HCT116 (cell line): ENCODE results near the gene TCP1. TPM values are rescaled to one million over a fixed set of nuclear protein-coding genes. Genes with fewer than 3 reads are reported as not detected.

Source experiments
- ATAC-seq: fragments of 200-7000 bp; cut with Tn5 transposase; 2 replicates; pipeline ENCODE4 v1.9.1; 2020; ENCODE audit warnings: mild to moderate bottlenecking, moderate library complexity
- BruUV-seq: library from RNA; stranded (reverse); fragments of 400-500 nt; replicated peaks from 2 replicates; lab custom pipeline; 2021; lab: Mats Ljungman, UMichigan
- CTCF ChIA-PET: fragments of 300-600 bp; sonication (Branson Sonifier 250); formaldehyde crosslinking; loops from one replicate; lab custom pipeline; 2021; ENCODE audit warnings: antibody characterized with exemption; lab: Charles Lee
- POLR2A ChIA-PET: fragments of 300-600, 350-600 bp; sonication (Branson Sonifier 250); formaldehyde crosslinking; loops from one replicate; lab custom pipeline; 2021; ENCODE audit warnings: antibody characterized with exemption; lab: Charles Lee
- RAD21 ChIA-PET, 2 experiments: fragments of 300-600 bp; sonication (Branson Sonifier 250); formaldehyde crosslinking; loops; one replicate each; lab custom pipeline; 2023; ENCODE audit warnings: low total read pairs in 2 of 2; ENCODE audit not compliant: uncharacterized antibody in 2 of 2, unreplicated experiment in 2 of 2, low non-redundant PET in 1 of 2; lab: Charles Lee
- DNase-seq: peaks from one replicate; pipeline ENCODE4 v3.0.0-alpha.2; 2010; ENCODE audit warnings: low read depth, low spot score
- H2AFZ ChIP-seq: fragments of 200-600 bp; shearing (Covaris generic), sonication (generic); 2 replicates; pipeline ENCODE4 v1.6.1; 2017; ENCODE audit warnings: low read depth, mixed run types, mixed read lengths, antibody characterized with exemption, low read length; ENCODE audit not compliant: poor library complexity, severe bottlenecking
- H3K27ac ChIP-seq: 2 replicates; pipeline ENCODE4 v1.5.1; 2012; ENCODE audit warnings: low read depth, low read length
- H3K27me3 ChIP-seq: fragments of 200-600 bp; sonication (generic); 2 replicates; pipeline ENCODE4 v1.6.1; 2016; ENCODE audit warnings: mixed run types, low read length, mixed read lengths; ENCODE audit not compliant: insufficient read depth
- H3K36me3 ChIP-seq, 2 experiments: fragments of 200-500 bp in 1 of 2; fragments of 200-600 bp in 1 of 2; sonication (Bioruptor generic) in 1 of 2; sonication (generic) in 1 of 2; 2 replicates each; pipeline versions ENCODE4 v1.5.1 to v1.6.1; 2014 to 2016; ENCODE audit warnings: low read length in 2 of 2, inconsistent platforms in 1 of 2, mixed read lengths in 1 of 2, mixed run types in 1 of 2; ENCODE audit not compliant: insufficient read depth in 2 of 2, control insufficient read depth in 1 of 2
- H3K4me1 ChIP-seq, 2 experiments: fragments of 200-600 bp in 1 of 2; sonication (generic) in 1 of 2; 2 replicates each; pipeline versions ENCODE4 v1.5.1 to v1.6.1; 2012 to 2017; ENCODE audit warnings: low read length in 2 of 2, inconsistent platforms in 1 of 2, mild to moderate bottlenecking in 1 of 2, mixed read lengths in 1 of 2, mixed run types in 1 of 2, moderate library complexity in 1 of 2; ENCODE audit not compliant: insufficient read depth in 2 of 2, control insufficient read depth in 1 of 2
- H3K4me2 ChIP-seq: fragments of 200-600 bp; sonication (generic); 2 replicates; pipeline ENCODE4 v1.6.1; 2017; ENCODE audit warnings: mixed run types, low read length, mixed read lengths
- H3K4me3 ChIP-seq, 2 experiments: fragments of 200-600 bp in 1 of 2; sonication (generic) in 1 of 2; replicated peaks in 1 of 2; 2 replicates each; pipeline ENCODE4 v1.5.1; 2011 to 2016; ENCODE audit warnings: low read length in 2 of 2, control low read depth in 1 of 2, low read depth in 1 of 2, mild to moderate bottlenecking in 1 of 2, mixed read lengths in 1 of 2, mixed run types in 1 of 2
- H3K79me2 ChIP-seq: fragments of 200-600 bp; sonication (generic); 2 replicates; pipeline ENCODE4 v1.6.1; 2017; ENCODE audit warnings: mild to moderate bottlenecking, mixed run types, low read length, moderate library complexity, mixed read lengths; ENCODE audit not compliant: insufficient read depth
- H3K9ac ChIP-seq: fragments of 200-600 bp; sonication (generic); 2 replicates; pipeline ENCODE4 v1.6.1; 2016; ENCODE audit warnings: low read length, mixed read lengths
- H3K9me2 ChIP-seq: fragments of 200-600 bp; sonication (generic), shearing (Covaris generic); 2 replicates; pipeline ENCODE4 v1.6.1; 2017; ENCODE audit warnings: mixed run types, mild to moderate bottlenecking, moderate library complexity; ENCODE audit not compliant: insufficient read depth
- H3K9me3 ChIP-seq, 2 experiments: fragments of 200-500 bp in 1 of 2; fragments of 200-600 bp in 1 of 2; sonication (Bioruptor generic) in 1 of 2; sonication (generic) in 1 of 2; 2 replicates each; pipeline ENCODE4 v1.6.1; 2014 to 2017; ENCODE audit warnings: low read length in 2 of 2, mixed read lengths in 2 of 2, inconsistent platforms in 1 of 2, low read depth in 1 of 2, mild to moderate bottlenecking in 1 of 2, mixed run types in 1 of 2, moderate library complexity in 1 of 2; ENCODE audit not compliant: control insufficient read depth in 1 of 2, insufficient read depth in 1 of 2
- H4K20me1 ChIP-seq: fragments of 200-600 bp; sonication (generic), shearing (Covaris generic); 2 replicates; pipeline ENCODE4 v1.6.1; 2017; ENCODE audit warnings: mixed run types, mild to moderate bottlenecking, moderate library complexity; ENCODE audit not compliant: insufficient read depth
- CBX3 ChIP-seq: IDR thresholded peaks from 2 replicates; pipeline ENCODE4 v1.6.1; 2012; ENCODE audit warnings: low read depth
- EGR1 ChIP-seq: IDR thresholded peaks from 2 replicates; pipeline ENCODE4 v1.6.1; 2012; ENCODE audit warnings: low read depth
- ELF1 ChIP-seq: IDR thresholded peaks from 2 replicates; pipeline ENCODE4 v1.6.1; 2012; ENCODE audit warnings: low read depth, borderline replicate concordance
- EZH2 ChIP-seq: fragments of 200-600 bp; sonication (generic); IDR thresholded peaks from 2 replicates; pipeline ENCODE4 v1.6.1; 2017; ENCODE audit warnings: antibody characterized with exemption, mixed run types
- SP1 ChIP-seq: IDR thresholded peaks from 2 replicates; pipeline ENCODE4 v1.6.1; 2012; ENCODE audit warnings: low read depth
- TCF7L2 ChIP-seq: IDR thresholded peaks from 2 replicates; pipeline ENCODE4 v1.7.0; 2011; ENCODE audit warnings: borderline replicate concordance, inconsistent platforms; ENCODE audit not compliant: insufficient read depth, insufficient read length; ENCODE audit errors: extremely low read depth
- ZBTB33 ChIP-seq: IDR thresholded peaks from 2 replicates; pipeline ENCODE4 v1.6.1; 2011; ENCODE audit warnings: mild to moderate bottlenecking, low read length, moderate library complexity; ENCODE audit not compliant: insufficient replicate concordance; ENCODE audit errors: extremely low read depth
- intact Hi-C: fragments of 100-400 bp; cut with micrococcal nuclease; formaldehyde crosslinking; loops from 2 replicates; pipeline ENCODE4 v1.10.0; 2022
- total RNA-seq: library from RNA; stranded (reverse); gene quantifications from one replicate; pipeline ENCODE4 v1.2.1, GENCODE V29; 2021; ENCODE audit not compliant: unreplicated experiment
- TF ChIP-seq, protein P1 (sequence below): IDR thresholded peaks from 2 replicates; pipeline ENCODE4 v1.6.1; 2012
- TF ChIP-seq, protein P2 (sequence below): IDR thresholded peaks from 2 replicates; pipeline ENCODE4 v1.6.1; 2012; ENCODE audit warnings: low read depth

The TCP1 gene
- total RNA-seq, 1 experiment from 2014 or later: 447 TPM

GRCh38 chr6:159766906-159767305 is 22.5 kb downstream of the TCP1 start:
- TF ChIP-seq ELF1: no peak
- no peak for TF ChIP-seq EZH2
- no peak for TF ChIP-seq TCF7L2
- TF ChIP-seq SP1: no peak
- TF ChIP-seq, protein P1, sequence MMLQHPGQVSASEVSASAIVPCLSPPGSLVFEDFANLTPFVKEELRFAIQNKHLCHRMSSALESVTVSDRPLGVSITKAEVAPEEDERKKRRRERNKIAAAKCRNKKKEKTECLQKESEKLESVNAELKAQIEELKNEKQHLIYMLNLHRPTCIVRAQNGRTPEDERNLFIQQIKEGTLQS: no peak
- TF ChIP-seq EGR1: no peak
- ChIA-PET POLR2A (no interaction called here), RAD21 (no interaction called here), CTCF (no interaction called here)
- no peaks in the 10 kb centered on the region for H3K9me3 ChIP-seq
- H3K27ac ChIP-seq: no peak overlapping the region
- H4K20me1 ChIP-seq: no peaks in the 10 kb centered on the region
- no peak for DNase-seq
- intact Hi-C loops: no loop called here
- no peak overlapping the region for H3K4me2 ChIP-seq
- H3K9ac ChIP-seq: no peak overlapping the region
- peaks cover 0 to 9% of the 10 kb centered on the region in 2 experiments; a peak in 1 of 4 replicates for H3K4me1 ChIP-seq
- peaks cover 9% of the 10 kb centered on the region; the same call in 1 of the 2 replicates for H3K79me2 ChIP-seq
- no peaks in the 10 kb centered on the region for H3K27me3 ChIP-seq
- peaks cover 7 to 12% of the 10 kb centered on the region in 2 experiments; a peak in 3 of 4 replicates for H3K36me3 ChIP-seq
- no TSS peak for BruUV-seq
- H3K9me2 ChIP-seq: no peaks in the 10 kb centered on the region
- H3K4me3 ChIP-seq: no peak overlapping the region
- H2AFZ ChIP-seq: no peak overlapping the region
- ATAC-seq: no peak

GRCh38 chr6:159762681-159763293 is 26.6 kb downstream of the TCP1 start:
- no peak overlapping the region for H2AFZ ChIP-seq
- TF ChIP-seq ZBTB33 (no peak), CBX3 (no peak)
- TF ChIP-seq, protein P2, sequence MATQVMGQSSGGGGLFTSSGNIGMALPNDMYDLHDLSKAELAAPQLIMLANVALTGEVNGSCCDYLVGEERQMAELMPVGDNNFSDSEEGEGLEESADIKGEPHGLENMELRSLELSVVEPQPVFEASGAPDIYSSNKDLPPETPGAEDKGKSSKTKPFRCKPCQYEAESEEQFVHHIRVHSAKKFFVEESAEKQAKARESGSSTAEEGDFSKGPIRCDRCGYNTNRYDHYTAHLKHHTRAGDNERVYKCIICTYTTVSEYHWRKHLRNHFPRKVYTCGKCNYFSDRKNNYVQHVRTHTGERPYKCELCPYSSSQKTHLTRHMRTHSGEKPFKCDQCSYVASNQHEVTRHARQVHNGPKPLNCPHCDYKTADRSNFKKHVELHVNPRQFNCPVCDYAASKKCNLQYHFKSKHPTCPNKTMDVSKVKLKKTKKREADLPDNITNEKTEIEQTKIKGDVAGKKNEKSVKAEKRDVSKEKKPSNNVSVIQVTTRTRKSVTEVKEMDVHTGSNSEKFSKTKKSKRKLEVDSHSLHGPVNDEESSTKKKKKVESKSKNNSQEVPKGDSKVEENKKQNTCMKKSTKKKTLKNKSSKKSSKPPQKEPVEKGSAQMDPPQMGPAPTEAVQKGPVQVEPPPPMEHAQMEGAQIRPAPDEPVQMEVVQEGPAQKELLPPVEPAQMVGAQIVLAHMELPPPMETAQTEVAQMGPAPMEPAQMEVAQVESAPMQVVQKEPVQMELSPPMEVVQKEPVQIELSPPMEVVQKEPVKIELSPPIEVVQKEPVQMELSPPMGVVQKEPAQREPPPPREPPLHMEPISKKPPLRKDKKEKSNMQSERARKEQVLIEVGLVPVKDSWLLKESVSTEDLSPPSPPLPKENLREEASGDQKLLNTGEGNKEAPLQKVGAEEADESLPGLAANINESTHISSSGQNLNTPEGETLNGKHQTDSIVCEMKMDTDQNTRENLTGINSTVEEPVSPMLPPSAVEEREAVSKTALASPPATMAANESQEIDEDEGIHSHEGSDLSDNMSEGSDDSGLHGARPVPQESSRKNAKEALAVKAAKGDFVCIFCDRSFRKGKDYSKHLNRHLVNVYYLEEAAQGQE: no peak
- TF ChIP-seq, all 23 proteins: peak for 0
- Histone ChIP-seq H3K4me2 (peak overlapping the region; percentile 96), H4K20me1 (no peaks in the 10 kb centered on the region), H3K4me1 (peaks cover 4 to 44% of the 10 kb centered on the region in 2 experiments; a peak in 3 of 4 replicates), H3K79me2 (peaks cover 12% of the 10 kb centered on the region; the same call in 1 of the 2 replicates), H3K27ac (peak overlapping the region; percentile 96), H3K9me2 (no peaks in the 10 kb centered on the region), H3K27me3 (no peaks in the 10 kb centered on the region), H3K9me3 (no peaks in the 10 kb centered on the region), H3K4me3 (peak overlapping the region; percentile 69 to 71), H3K9ac (peak overlapping the region; percentile 79), H3K36me3 (peaks cover 5% of the 10 kb centered on the region in 2 experiments; a peak in 3 of 4 replicates)
- no peak for DNase-seq
- POLR2A ChIA-PET: no interaction called here
- RAD21 ChIA-PET: no interaction called here
- peak; percentile 1; the same call in 1 of the 2 replicates for ATAC-seq
- BruUV-seq: TSS peak; percentile 26
- intact Hi-C loops: loop anchor here (2.0 kb wide), 1 partner anchor 26 kb away; the partner anchor contains the start of gene TCP1
- CTCF ChIA-PET: no interaction called here
